Neural progenitor cell (in vitro differentiated cells): Measurements from ENCODE around the gene ESF1. TPM values are rescaled to one million over a fixed set of nuclear protein-coding genes. Genes with fewer than 3 reads are reported as not detected.

ENCODE experiments used
- DNase-seq: peaks from one replicate; pipeline ENCODE4 v3.0.0-alpha.2; 2016; ENCODE audit warnings: low spot score
- H2AFZ ChIP-seq: fragments of 200-600 bp; sonication (generic); replicated peaks from 2 replicates; pipeline ENCODE4 v1.6.1; 2016; ENCODE audit warnings: antibody characterized with exemption
- H3F3A ChIP-seq: fragments of 200-600 bp; sonication (generic); 2 replicates; pipeline ENCODE4 v1.6.1; 2016; ENCODE audit warnings: antibody characterized with exemption, low read depth
- H3K27ac ChIP-seq: fragments of 200-600 bp; sonication (generic); 2 replicates; pipeline ENCODE4 v1.5.1; 2016; ENCODE audit warnings: mild to moderate bottlenecking
- H3K27me3 ChIP-seq: fragments of 200-600 bp; sonication (generic); 2 replicates; pipeline ENCODE4 v1.6.1; 2016; ENCODE audit warnings: mild to moderate bottlenecking, moderate library complexity
- H3K36me3 ChIP-seq: fragments of 200-600 bp; sonication (generic); 2 replicates; pipeline ENCODE4 v1.5.1; 2016
- H3K4me1 ChIP-seq: fragments of 200-600 bp; sonication (generic); 2 replicates; pipeline ENCODE4 v1.6.1; 2016; ENCODE audit warnings: mixed run types
- H3K4me2 ChIP-seq: fragments of 200-600 bp; sonication (generic); 2 replicates; pipeline ENCODE4 v1.6.1; 2016
- H3K4me3 ChIP-seq: fragments of 200-600 bp; sonication (generic); 2 replicates; pipeline ENCODE4 v1.5.1; 2016
- H3K79me2 ChIP-seq: fragments of 200-600 bp; sonication (generic); 2 replicates; pipeline ENCODE4 v1.6.1; 2016; ENCODE audit warnings: low read depth
- H3K9ac ChIP-seq: fragments of 200-600 bp; sonication (generic); 2 replicates; pipeline ENCODE4 v1.6.1; 2016
- H3K9me3 ChIP-seq: fragments of 200-600 bp; sonication (generic); 2 replicates; pipeline ENCODE4 v1.5.1; 2016; ENCODE audit warnings: low read depth
- H4K20me1 ChIP-seq: fragments of 200-600 bp; sonication (generic); 2 replicates; pipeline ENCODE4 v1.6.1; 2016; ENCODE audit warnings: low read depth
- H3K27ac Mint-ChIP-seq: 3 replicates; pipeline ENCODE4 v1.8.0; 2021; ENCODE audit warnings: mixed read lengths
- H3K27me3 Mint-ChIP-seq: 2 replicates; pipeline ENCODE4 v1.8.0; 2022; ENCODE audit warnings: low read depth, mild to moderate bottlenecking, inconsistent platforms, moderate library complexity, mixed read lengths; ENCODE audit not compliant: insufficient read depth
- H3K36me3 Mint-ChIP-seq: 3 replicates; pipeline ENCODE4 v1.8.0; 2021; ENCODE audit warnings: mixed read lengths
- H3K4me1 Mint-ChIP-seq: 3 replicates; pipeline ENCODE4 v1.8.0; 2021; ENCODE audit warnings: mixed read lengths
- H3K4me3 Mint-ChIP-seq: 3 replicates; pipeline ENCODE4 v1.8.0; 2021; ENCODE audit warnings: mild to moderate bottlenecking, moderate library complexity, mixed read lengths
- H3K9me3 Mint-ChIP-seq: 3 replicates; pipeline ENCODE4 v1.8.0; 2020; ENCODE audit warnings: mixed read lengths
- EZH2 ChIP-seq: fragments of 200-600 bp; sonication (generic); IDR thresholded peaks from 2 replicates; pipeline ENCODE4 v1.6.1; 2017; ENCODE audit warnings: antibody characterized with exemption, mild to moderate bottlenecking, moderate library complexity
- EZH2phosphoT487 ChIP-seq: fragments of 200-600 bp; sonication (generic); IDR thresholded peaks from 2 replicates; pipeline ENCODE4 v1.6.1; 2017; ENCODE audit warnings: antibody characterized with exemption
- total RNA-seq: library from RNA; depleted of rRNA; stranded (reverse); fragments of >200 nt; gene quantifications from 2 replicates; pipeline ENCODE4 v1.2.3, GENCODE V29; 2015; ENCODE audit warnings: low replicate concordance
- TF ChIP-seq, protein P1 (sequence below): fragments of 200-600 bp; sonication (generic); IDR thresholded peaks from 2 replicates; pipeline ENCODE4 v1.5.1; 2017; ENCODE audit warnings: antibody characterized with exemption, mild to moderate bottlenecking

Gene ESF1
- total RNA-seq, 1 donor from 2014 or later, result 29.1 TPM

DNA sequence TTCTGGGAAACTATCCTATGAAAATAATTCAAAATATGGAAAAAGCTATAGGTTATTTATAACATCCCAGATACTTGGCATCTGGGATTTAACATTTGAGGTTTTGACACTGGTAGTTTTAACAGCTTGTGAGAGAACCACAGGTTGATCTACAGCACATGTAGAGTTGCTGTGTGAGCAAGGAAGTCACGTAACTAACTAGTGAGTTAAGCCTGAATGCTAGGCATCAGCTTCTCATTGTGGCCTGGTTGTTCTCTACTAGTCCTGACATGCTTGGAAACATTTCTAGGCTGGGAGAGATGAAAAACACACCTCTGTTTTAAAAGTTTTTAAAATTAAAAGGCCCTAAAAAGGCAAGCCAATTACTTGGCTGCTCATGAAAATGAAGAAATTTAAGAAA, 28.2 kb downstream of the ESF1 start:
- Histone ChIP-seq H3K9me3 (no peaks in the 10 kb centered on the region), H2AFZ (no peak overlapping the region), H3K27ac (no peak overlapping the region), H3K36me3 (peaks cover 30% of the 10 kb centered on the region), H3K79me2 (no peaks in the 10 kb centered on the region), H3K27me3 (no peaks in the 10 kb centered on the region), H3F3A (no peaks in the 10 kb centered on the region), H4K20me1 (no peaks in the 10 kb centered on the region), H3K4me1 (no peaks in the 10 kb centered on the region), H3K4me3 (no peak overlapping the region), H3K4me2 (no peak overlapping the region), H3K9ac (no peak overlapping the region)
- DNase-seq, result no peak
- Mint-ChIP-seq H3K9me3 (no peaks in the 10 kb centered on the region), H3K27me3 (no peaks in the 10 kb centered on the region), H3K36me3 (peaks cover 12% of the 10 kb centered on the region), H3K4me3 (no peak overlapping the region), H3K4me1 (no peaks in the 10 kb centered on the region), H3K27ac (no peak overlapping the region)
- TF ChIP-seq, protein P1, sequence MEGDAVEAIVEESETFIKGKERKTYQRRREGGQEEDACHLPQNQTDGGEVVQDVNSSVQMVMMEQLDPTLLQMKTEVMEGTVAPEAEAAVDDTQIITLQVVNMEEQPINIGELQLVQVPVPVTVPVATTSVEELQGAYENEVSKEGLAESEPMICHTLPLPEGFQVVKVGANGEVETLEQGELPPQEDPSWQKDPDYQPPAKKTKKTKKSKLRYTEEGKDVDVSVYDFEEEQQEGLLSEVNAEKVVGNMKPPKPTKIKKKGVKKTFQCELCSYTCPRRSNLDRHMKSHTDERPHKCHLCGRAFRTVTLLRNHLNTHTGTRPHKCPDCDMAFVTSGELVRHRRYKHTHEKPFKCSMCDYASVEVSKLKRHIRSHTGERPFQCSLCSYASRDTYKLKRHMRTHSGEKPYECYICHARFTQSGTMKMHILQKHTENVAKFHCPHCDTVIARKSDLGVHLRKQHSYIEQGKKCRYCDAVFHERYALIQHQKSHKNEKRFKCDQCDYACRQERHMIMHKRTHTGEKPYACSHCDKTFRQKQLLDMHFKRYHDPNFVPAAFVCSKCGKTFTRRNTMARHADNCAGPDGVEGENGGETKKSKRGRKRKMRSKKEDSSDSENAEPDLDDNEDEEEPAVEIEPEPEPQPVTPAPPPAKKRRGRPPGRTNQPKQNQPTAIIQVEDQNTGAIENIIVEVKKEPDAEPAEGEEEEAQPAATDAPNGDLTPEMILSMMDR, result no peak
- no peak for TF ChIP-seq EZH2phosphoT487
- TF ChIP-seq EZH2, result no peak

DNA sequence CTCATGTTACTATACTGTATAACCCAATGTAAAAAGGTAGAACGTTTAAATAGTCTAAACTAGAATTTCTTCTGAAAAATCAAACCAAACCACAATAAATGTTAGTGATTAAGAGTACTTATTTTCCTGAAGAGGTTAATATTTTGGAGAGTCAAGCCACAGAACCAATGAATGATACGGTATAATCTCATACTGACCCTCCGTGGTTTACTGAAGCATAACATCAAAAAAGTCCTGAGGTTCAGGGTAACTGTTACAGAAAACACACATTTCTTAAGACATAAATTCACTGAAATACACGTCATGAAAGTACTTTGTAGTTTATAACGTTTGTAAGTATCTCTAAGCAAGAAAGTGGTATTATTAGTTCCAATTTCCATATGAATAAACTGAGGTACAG, 28.9 kb downstream of the ESF1 start:
- no peak for DNase-seq
- no peaks in the 10 kb centered on the region for H3K9me3 ChIP-seq
- no peak overlapping the region for H2AFZ ChIP-seq
- Mint-ChIP-seq H3K4me3 (no peak overlapping the region), H3K27ac (no peak overlapping the region), H3K9me3 (no peaks in the 10 kb centered on the region), H3K36me3 (peaks cover 18% of the 10 kb centered on the region), H3K4me1 (no peaks in the 10 kb centered on the region), H3K27me3 (no peaks in the 10 kb centered on the region)
- H3K9ac ChIP-seq, result no peak overlapping the region
- H3K4me2 ChIP-seq, result no peak overlapping the region
- no peaks in the 10 kb centered on the region for H3K79me2 ChIP-seq
- no peaks in the 10 kb centered on the region for H3K4me1 ChIP-seq
- H3K27ac ChIP-seq, result no peak overlapping the region
- no peaks in the 10 kb centered on the region for H3K27me3 ChIP-seq
- H3K4me3 ChIP-seq, result no peak overlapping the region
- no peaks in the 10 kb centered on the region for H4K20me1 ChIP-seq
- H3K36me3 ChIP-seq, result peaks cover 28% of the 10 kb centered on the region
- no peak for TF ChIP-seq EZH2
- no peak for TF ChIP-seq EZH2phosphoT487
- TF ChIP-seq, protein P1, result no peak
- H3F3A ChIP-seq, result no peaks in the 10 kb centered on the region

DNA sequence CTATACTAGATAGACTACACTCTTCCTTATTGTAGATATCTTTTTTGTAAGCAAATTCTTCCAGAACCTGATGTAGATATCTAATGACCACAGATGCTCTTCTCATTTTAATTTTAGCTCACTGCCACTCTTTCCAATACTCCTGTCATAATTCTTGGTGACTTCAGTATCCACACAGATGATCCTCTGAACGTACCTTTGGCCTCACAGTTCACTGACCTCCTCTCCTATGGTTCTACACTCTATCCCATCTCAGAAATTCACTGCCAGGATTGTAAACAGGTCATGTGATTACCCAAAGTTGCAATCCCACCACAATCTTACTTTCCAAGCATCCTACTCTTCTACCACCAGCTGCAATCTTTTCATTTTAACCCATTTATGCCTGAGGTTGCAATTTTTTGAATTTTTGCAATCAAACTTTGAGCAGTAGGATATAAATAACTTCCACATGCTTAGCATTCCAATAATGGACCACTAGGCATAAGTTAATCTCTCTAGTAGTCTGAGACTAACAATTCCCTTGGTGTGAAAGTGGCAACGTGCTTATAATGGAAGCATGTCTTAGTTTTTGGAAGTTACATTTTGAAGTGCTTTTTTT, 31.2 kb downstream of the ESF1 start:
- no peaks in the 10 kb centered on the region for H3K4me1 Mint-ChIP-seq
- H3K36me3 Mint-ChIP-seq, result peaks cover 8% of the 10 kb centered on the region

More for the DNA sequence above, 31.2 kb downstream of the ESF1 start:
- DNase-seq, result no peak
- no peak overlapping the region for H3K27ac Mint-ChIP-seq
- Histone ChIP-seq H3K4me2 (no peak overlapping the region), H3K4me3 (no peak overlapping the region), H4K20me1 (no peaks in the 10 kb centered on the region), H3K27ac (no peak overlapping the region), H3K27me3 (no peaks in the 10 kb centered on the region), H3K79me2 (no peaks in the 10 kb centered on the region), H3K9me3 (no peaks in the 10 kb centered on the region), H3F3A (no peaks in the 10 kb centered on the region), H2AFZ (no peak overlapping the region), H3K9ac (no peak overlapping the region), H3K36me3 (peaks cover 15% of the 10 kb centered on the region), H3K4me1 (no peaks in the 10 kb centered on the region)
- no peaks in the 10 kb centered on the region for H3K27me3 Mint-ChIP-seq
- TF ChIP-seq, protein P1, result no peak
- TF ChIP-seq EZH2phosphoT487 (no peak), EZH2 (no peak)
- no peak overlapping the region for H3K4me3 Mint-ChIP-seq
- no peaks in the 10 kb centered on the region for H3K9me3 Mint-ChIP-seq
